MM.1S (cell line): ENCODE data around the gene MYH15.

Source experiments
- DNase-seq: peaks from one replicate; pipeline ENCODE4 v3.0.0-alpha.2; 2015
- H2AFZ ChIP-seq: fragments of 300-600 bp; sonication (generic); 2 replicates; pipeline ENCODE4 v1.6.0; 2016; ENCODE audit warnings: antibody characterized with exemption, low read length
- H3F3A ChIP-seq: fragments of 300-600 bp; sonication (generic); 2 replicates; pipeline ENCODE4 v1.6.1; 2016; ENCODE audit warnings: mild to moderate bottlenecking, antibody characterized with exemption, low read length, moderate library complexity, mixed read lengths; ENCODE audit not compliant: insufficient read depth
- H3K27ac ChIP-seq: fragments of 300-600 bp; sonication (generic); 2 replicates; pipeline ENCODE4 v1.5.1; 2016; ENCODE audit warnings: mild to moderate bottlenecking, low read length
- H3K27me3 ChIP-seq: fragments of 300-600 bp; sonication (generic); replicated peaks from 2 replicates; pipeline ENCODE4 v1.6.0; 2016; ENCODE audit warnings: low read length; ENCODE audit not compliant: insufficient read depth
- H3K36me3 ChIP-seq: fragments of 300-600 bp; sonication (generic); replicated peaks from 2 replicates; pipeline ENCODE4 v1.6.1; 2016; ENCODE audit warnings: mild to moderate bottlenecking, low read length, mixed read lengths; ENCODE audit not compliant: insufficient read depth
- H3K4me1 ChIP-seq: fragments of 300-600 bp; sonication (generic); 2 replicates; pipeline ENCODE4 v1.6.1; 2016; ENCODE audit warnings: low read length, mixed read lengths
- H3K4me2 ChIP-seq: fragments of 300-600 bp; sonication (generic); 2 replicates; pipeline ENCODE4 v1.6.0; 2016; ENCODE audit warnings: low read depth, low read length
- H3K4me3 ChIP-seq: fragments of 300-600 bp; sonication (generic); 2 replicates; pipeline ENCODE4 v1.5.1; 2016; ENCODE audit warnings: low read length, mixed read lengths
- H3K79me2 ChIP-seq: fragments of 300-600 bp; sonication (generic); 2 replicates; pipeline ENCODE4 v1.6.1; 2016; ENCODE audit warnings: mixed run types, low read length, mixed read lengths
- H3K9ac ChIP-seq: fragments of 300-600 bp; sonication (generic); 2 replicates; pipeline ENCODE4 v1.6.1; 2016; ENCODE audit warnings: low read length, mixed read lengths
- H3K9me2 ChIP-seq: fragments of 300-600 bp; sonication (generic); replicated peaks from 2 replicates; pipeline ENCODE4 v1.6.1; 2016; ENCODE audit warnings: mild to moderate bottlenecking, low read length, mixed read lengths; ENCODE audit not compliant: insufficient read depth
- H3K9me3 ChIP-seq: fragments of 300-600 bp; sonication (generic); replicated peaks from 2 replicates; pipeline ENCODE4 v1.6.1; 2016; ENCODE audit warnings: mild to moderate bottlenecking, low read length, mixed read lengths; ENCODE audit not compliant: insufficient read depth
- H4K20me1 ChIP-seq: fragments of 300-600 bp; sonication (generic); 2 replicates; pipeline ENCODE4 v1.6.1; 2016; ENCODE audit warnings: mild to moderate bottlenecking, low read length, moderate library complexity, mixed read lengths; ENCODE audit not compliant: insufficient read depth
- CTCF ChIP-seq: fragments of 300-600 bp; sonication (generic); IDR thresholded peaks from 2 replicates; pipeline ENCODE4 v1.5.1; 2016; ENCODE audit warnings: antibody characterized with exemption, low read length, mixed read lengths
- EZH2 ChIP-seq: fragments of 300-600 bp; sonication (generic); optimal IDR thresholded peaks from 2 replicates; pipeline ENCODE3; 2017; ENCODE audit warnings: low read depth, mild to moderate bottlenecking, antibody characterized with exemption, low read length, mixed read lengths
- EZH2phosphoT487 ChIP-seq: fragments of 300-600 bp; sonication (generic); IDR thresholded peaks from 2 replicates; pipeline ENCODE4 v1.6.1; 2018; ENCODE audit warnings: antibody characterized with exemption, low read length

The MYH15 gene

GRCh38 chr3:108398510-108398909, 111.9 kb downstream of the MYH15 start:
- H3K4me2 ChIP-seq = no peak overlapping the region
- H4K20me1 ChIP-seq = no peaks in the 10 kb centered on the region
- TF ChIP-seq EZH2phosphoT487 (no peak), CTCF (no peak), EZH2 (no peak)
- DNase-seq = no peak
- no peaks in the 10 kb centered on the region for H3K79me2 ChIP-seq
- H3K4me3 ChIP-seq = no peak overlapping the region
- H3F3A ChIP-seq = no peaks in the 10 kb centered on the region
- no peaks in the 10 kb centered on the region for H3K4me1 ChIP-seq
- no peaks in the 10 kb centered on the region for H3K9me3 ChIP-seq
- no peaks in the 10 kb centered on the region for H3K27me3 ChIP-seq
- no peaks in the 10 kb centered on the region for H3K36me3 ChIP-seq
- no peaks in the 10 kb centered on the region for H3K9me2 ChIP-seq
- no peak overlapping the region for H3K27ac ChIP-seq
- no peak overlapping the region for H2AFZ ChIP-seq
- H3K9ac ChIP-seq = no peak overlapping the region

- H3K9me3 ChIP-seq = no peaks in the 10 kb centered on the region
Observed at GRCh38 chr3:108396336-108396735, 114.1 kb downstream of the MYH15 start.

GRCh38 chr3:108394563-108394962, 115.8 kb downstream of the MYH15 start:
- Histone ChIP-seq H3K27ac (no peak overlapping the region), H3K9ac (no peak overlapping the region), H3F3A (peaks cover 5% of the 10 kb centered on the region), H3K36me3 (no peaks in the 10 kb centered on the region), H3K9me3 (no peaks in the 10 kb centered on the region), H3K27me3 (no peaks in the 10 kb centered on the region), H3K9me2 (no peaks in the 10 kb centered on the region), H2AFZ (no peak overlapping the region), H3K79me2 (no peaks in the 10 kb centered on the region), H4K20me1 (no peaks in the 10 kb centered on the region), H3K4me3 (no peak overlapping the region), H3K4me2 (no peak overlapping the region), H3K4me1 (peaks cover 9% of the 10 kb centered on the region)
- TF ChIP-seq EZH2phosphoT487 = no peak
- TF ChIP-seq CTCF = no peak
- no peak for TF ChIP-seq EZH2
- DNase-seq = no peak

More at GRCh38 chr3:108396336-108396735, 114.1 kb downstream of the MYH15 start:
- DNase-seq = no peak
- no peak for TF ChIP-seq EZH2
- no peak for TF ChIP-seq CTCF
- no peak for TF ChIP-seq EZH2phosphoT487
- Histone ChIP-seq H3K27me3 (no peaks in the 10 kb centered on the region), H3K79me2 (no peaks in the 10 kb centered on the region), H4K20me1 (no peaks in the 10 kb centered on the region), H3K4me2 (no peak overlapping the region), H3K27ac (no peak overlapping the region), H3K9ac (no peak overlapping the region), H3K4me3 (no peak overlapping the region), H3F3A (no peaks in the 10 kb centered on the region), H2AFZ (no peak overlapping the region), H3K36me3 (no peaks in the 10 kb centered on the region), H3K9me2 (no peaks in the 10 kb centered on the region), H3K4me1 (no peaks in the 10 kb centered on the region)
